Nephron (organoid): ENCODE measurements around the gene LCE4A.
"Not testable (repeated sequence)": the region's sequence is repeated elsewhere in the genome, so short reads cannot be mapped to it uniquely, and the experiment has no call there.

ENCODE experiments used
- H3K27ac Mint-ChIP-seq, 3 experiments: 2 replicates each; pipeline ENCODE4 v1.8.0; 2020; ENCODE audit warnings: mixed read lengths in 3 of 3, mild to moderate bottlenecking in 2 of 3, moderate library complexity in 1 of 3
- H3K27me3 Mint-ChIP-seq: 2 replicates; pipeline ENCODE4 v1.8.0; 2021; ENCODE audit warnings: low read depth, mild to moderate bottlenecking, moderate library complexity, mixed read lengths
- H3K36me3 Mint-ChIP-seq: 2 replicates; pipeline ENCODE4 v1.8.0; 2020; ENCODE audit warnings: low read depth, mixed read lengths
- H3K4me1 Mint-ChIP-seq: 2 replicates; pipeline ENCODE4 v1.8.0; 2020; ENCODE audit warnings: mixed read lengths
- H3K4me3 Mint-ChIP-seq, 3 experiments: 2 replicates each; pipeline ENCODE4 v1.8.0; 2020; ENCODE audit warnings: mild to moderate bottlenecking in 3 of 3, mixed read lengths in 3 of 3, moderate library complexity in 2 of 3
- H3K9me3 Mint-ChIP-seq: 2 replicates; pipeline ENCODE4 v1.8.0; 2020; ENCODE audit warnings: mixed read lengths
- TF ChIP-seq, protein P1 (sequence below), 3 experiments: fragments of 200-600 bp; sonication (generic); IDR thresholded peaks; one replicate each; pipeline ENCODE4 v1.5.0; 2021; ENCODE audit warnings: antibody characterized with exemption in 3 of 3; ENCODE audit not compliant: unreplicated experiment in 3 of 3

LCE4A gene, protein sequence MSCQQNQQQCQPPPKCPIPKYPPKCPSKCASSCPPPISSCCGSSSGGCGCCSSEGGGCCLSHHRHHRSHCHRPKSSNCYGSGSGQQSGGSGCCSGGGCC

GRCh38 chr1:152707860-152708259 is at the start of gene LCE4A:
Gene LCE4A (plus strand): TSS chr1:152708160. CDS start chr1:152709076, 916 bp downstream.
- Mint-ChIP-seq H3K4me3 (no peak within 1 kb of the TSS), H3K4me1 (no peaks in the 10 kb centered on the region), H3K27me3 (peaks cover 3% of the 10 kb centered on the region), H3K27ac (no peak within 1 kb of the TSS), H3K9me3 (peaks cover 34% of the 10 kb centered on the region), H3K36me3 (no peaks in the 10 kb centered on the region)
- TF ChIP-seq, protein P1, sequence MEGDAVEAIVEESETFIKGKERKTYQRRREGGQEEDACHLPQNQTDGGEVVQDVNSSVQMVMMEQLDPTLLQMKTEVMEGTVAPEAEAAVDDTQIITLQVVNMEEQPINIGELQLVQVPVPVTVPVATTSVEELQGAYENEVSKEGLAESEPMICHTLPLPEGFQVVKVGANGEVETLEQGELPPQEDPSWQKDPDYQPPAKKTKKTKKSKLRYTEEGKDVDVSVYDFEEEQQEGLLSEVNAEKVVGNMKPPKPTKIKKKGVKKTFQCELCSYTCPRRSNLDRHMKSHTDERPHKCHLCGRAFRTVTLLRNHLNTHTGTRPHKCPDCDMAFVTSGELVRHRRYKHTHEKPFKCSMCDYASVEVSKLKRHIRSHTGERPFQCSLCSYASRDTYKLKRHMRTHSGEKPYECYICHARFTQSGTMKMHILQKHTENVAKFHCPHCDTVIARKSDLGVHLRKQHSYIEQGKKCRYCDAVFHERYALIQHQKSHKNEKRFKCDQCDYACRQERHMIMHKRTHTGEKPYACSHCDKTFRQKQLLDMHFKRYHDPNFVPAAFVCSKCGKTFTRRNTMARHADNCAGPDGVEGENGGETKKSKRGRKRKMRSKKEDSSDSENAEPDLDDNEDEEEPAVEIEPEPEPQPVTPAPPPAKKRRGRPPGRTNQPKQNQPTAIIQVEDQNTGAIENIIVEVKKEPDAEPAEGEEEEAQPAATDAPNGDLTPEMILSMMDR (IDR thresholded peaks at IDR 0.05; ENCODE audit: unreplicated experiment in 3 of 3), result no peak

DNA sequence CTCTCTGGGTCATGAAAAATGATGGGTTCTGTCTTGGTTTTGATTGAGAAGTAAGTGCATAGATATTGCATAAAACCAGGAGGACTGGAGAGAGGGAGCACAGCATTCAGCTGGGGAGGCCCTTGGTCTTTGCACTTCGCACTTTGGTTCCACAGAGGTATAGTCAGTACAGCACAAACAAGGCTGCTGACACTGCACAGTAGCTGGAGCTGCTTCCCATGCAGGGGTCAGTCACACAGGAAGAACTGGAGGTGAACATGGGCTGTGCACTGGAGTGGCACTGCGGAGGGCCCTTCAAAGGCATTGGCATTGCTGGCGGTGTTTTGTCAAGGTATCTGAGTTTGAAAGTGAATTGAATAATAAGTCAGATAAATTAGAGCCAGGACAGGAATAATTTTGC is 49.3 kb upstream of the LCE4A start:
- H3K27ac Mint-ChIP-seq, result no peak overlapping the region
- TF ChIP-seq, protein P1 (IDR thresholded peaks at IDR 0.05; ENCODE audit: unreplicated experiment in 3 of 3), result no peak
- no peaks in the 10 kb centered on the region for H3K27me3 Mint-ChIP-seq
- H3K9me3 Mint-ChIP-seq, result peaks cover 25% of the 10 kb centered on the region
- no peak overlapping the region for H3K4me3 Mint-ChIP-seq
- no peaks in the 10 kb centered on the region for H3K36me3 Mint-ChIP-seq
- H3K4me1 Mint-ChIP-seq, result no peaks in the 10 kb centered on the region

DNA sequence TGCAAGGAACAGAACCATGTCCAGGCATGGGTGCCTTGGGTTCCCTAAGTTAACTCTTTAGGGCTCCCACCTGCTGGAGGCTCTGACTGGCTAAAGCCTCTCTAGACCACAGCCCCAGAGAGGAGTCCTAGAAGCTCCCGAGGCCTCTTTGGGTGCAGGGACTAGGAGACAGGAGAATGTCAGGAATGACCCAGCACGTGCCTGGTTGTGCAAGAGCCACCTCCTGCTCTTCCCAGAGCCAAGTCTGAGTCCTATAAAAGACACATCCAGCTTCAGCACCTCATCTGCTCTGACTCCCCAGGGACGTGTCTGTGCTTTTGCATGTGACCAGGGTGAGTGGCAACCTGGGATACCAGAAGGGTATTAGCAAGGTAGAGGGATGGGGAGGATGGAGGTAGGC is 44.9 kb upstream of the LCE4A start, which contains the start of gene LCE2D:
Gene LCE2D, plus strand, starts transcription at position 283 of the 400 bp plus-strand sequence. CDS start 726 bp downstream, outside the sequence.
- no peaks in the 10 kb centered on the region for H3K36me3 Mint-ChIP-seq
- no peak within 1 kb of the TSS for H3K4me3 Mint-ChIP-seq
- no peaks in the 10 kb centered on the region for H3K27me3 Mint-ChIP-seq
- H3K9me3 Mint-ChIP-seq, result peaks cover 30% of the 10 kb centered on the region
- H3K4me1 Mint-ChIP-seq, result no peaks in the 10 kb centered on the region
- no peak within 1 kb of the TSS for H3K27ac Mint-ChIP-seq
- TF ChIP-seq, protein P1 (IDR thresholded peaks at IDR 0.05; ENCODE audit: unreplicated experiment in 3 of 3), result no peak

GRCh38 chr1:152666171-152666570 is 41.8 kb upstream of the LCE4A start:
- peaks cover 34% of the 10 kb centered on the region for H3K9me3 Mint-ChIP-seq
- not testable (repeated sequence) for H3K4me1 Mint-ChIP-seq, H3K36me3 Mint-ChIP-seq, H3K27me3 Mint-ChIP-seq, H3K4me3 Mint-ChIP-seq, H3K27ac Mint-ChIP-seq

DNA sequence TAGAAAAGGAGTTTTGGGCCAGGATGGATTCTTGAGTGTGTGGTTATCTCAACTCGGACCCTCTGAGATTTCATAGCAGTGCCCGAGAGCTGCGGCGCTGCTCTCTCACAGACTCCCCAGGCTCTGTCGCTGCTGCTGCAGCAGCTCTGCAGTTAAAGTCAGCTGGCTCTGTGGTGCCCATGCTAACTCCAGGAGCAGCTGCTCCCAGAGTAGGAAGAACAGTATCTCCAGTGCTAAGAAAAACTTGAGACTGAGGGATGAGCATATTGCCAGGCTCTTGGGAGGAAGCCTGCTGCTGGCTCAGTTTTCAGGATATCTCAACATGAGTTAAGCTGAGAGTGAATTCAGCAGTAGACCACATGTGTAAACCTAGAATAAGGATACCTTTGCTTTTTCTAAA is 40.3 kb upstream of the LCE4A start:
- Mint-ChIP-seq H3K36me3 (no peaks in the 10 kb centered on the region), H3K27ac (no peak overlapping the region), H3K4me3 (no peak overlapping the region), H3K27me3 (no peaks in the 10 kb centered on the region), H3K9me3 (peaks cover 34% of the 10 kb centered on the region), H3K4me1 (no peaks in the 10 kb centered on the region)
- TF ChIP-seq, protein P1 (IDR thresholded peaks at IDR 0.05; ENCODE audit: unreplicated experiment in 3 of 3), result no peak

- Mint-ChIP-seq H3K4me1 (no peaks in the 10 kb centered on the region), H3K27ac (no peak overlapping the region), H3K27me3 (no peaks in the 10 kb centered on the region), H3K36me3 (no peaks in the 10 kb centered on the region), H3K4me3 (no peak overlapping the region), H3K9me3 (peaks cover 32% of the 10 kb centered on the region)
- TF ChIP-seq, protein P1 (IDR thresholded peaks at IDR 0.05; ENCODE audit: unreplicated experiment in 3 of 3), result no peak
Measured at GRCh38 chr1:152673016-152673415, 34.9 kb upstream of the LCE4A start.

DNA sequence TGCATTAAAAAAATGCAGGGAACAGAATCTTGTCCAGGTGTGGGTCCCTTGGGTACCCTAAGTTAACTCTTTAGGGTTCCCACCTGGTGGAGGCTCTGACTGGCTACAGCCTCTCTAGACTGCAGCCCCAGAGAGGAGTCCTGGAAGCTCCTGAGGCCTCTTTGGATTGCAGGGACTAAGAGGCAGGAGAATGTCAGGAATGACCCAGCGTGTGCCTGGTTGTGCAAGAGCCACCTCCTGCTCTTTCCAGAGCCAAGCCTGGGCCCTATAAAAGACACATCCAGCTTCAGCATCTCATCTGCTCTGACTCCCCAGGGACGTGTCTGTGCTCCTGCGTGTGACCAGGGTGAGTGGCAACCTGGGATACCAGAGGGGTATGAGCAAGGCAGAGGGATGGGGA is 33.0 kb upstream of the LCE4A start, which contains the start of gene LCE2C:
Gene LCE2C, plus strand, starts transcription at position 297 of the 400 bp plus-strand sequence. CDS start 737 bp downstream, outside the sequence.
- not testable (repeated sequence) for H3K27me3 Mint-ChIP-seq, H3K4me1 Mint-ChIP-seq, H3K36me3 Mint-ChIP-seq, H3K27ac Mint-ChIP-seq, H3K4me3 Mint-ChIP-seq
- H3K9me3 Mint-ChIP-seq, result peaks cover 35% of the 10 kb centered on the region
